ENCODE data around the gene SLAIN1. TPM values are rescaled to one million over a fixed set of nuclear protein-coding genes. Genes with fewer than 3 reads are reported as not detected.

The SLAIN1 gene
- total RNA-seq, 2 donors from 2014 or later = 14.8 to 20.0 TPM

- Histone ChIP-seq H3K9me3 (no peaks in the 10 kb centered on the region), H3K27ac (no peak overlapping the region), H3K4me3 (no peak overlapping the region), H3K4me1 (no peaks in the 10 kb centered on the region), H3K27me3 (no peaks in the 10 kb centered on the region), H3K36me3 (replicated peaks in 1 of 2; ENCODE audit: insufficient read depth in 1 of 2, low read depth in 2 of 2) (no peaks in the 10 kb centered on the region)
- ATAC-seq (no peak), DNase-seq (no peak)
- intact Hi-C loops (cut with DNase I) = no loop called here
- TF ChIP-seq CTCF (IDR thresholded peaks at IDR 0.05) (no peak), POLR2A (IDR thresholded peaks at IDR 0.05) (no peak)
Observed at GRCh38 chr13:77674852-77675251, 22.6 kb upstream of the SLAIN1 start.

- H3K27ac ChIP-seq = no peak overlapping the region
- no peaks in the 10 kb centered on the region for H3K36me3 ChIP-seq (replicated peaks in 1 of 2; ENCODE audit: insufficient read depth in 1 of 2, low read depth in 2 of 2)
- WGBS, 2 donors = 58 to 67% methylated on average over 5 of the region's 5 CpGs
- TF ChIP-seq POLR2A (IDR thresholded peaks at IDR 0.05) (no peak), CTCF (IDR thresholded peaks at IDR 0.05) (no peak)
- intact Hi-C loops (cut with DNase I) = no loop called here
- no peaks in the 10 kb centered on the region for H3K9me3 ChIP-seq
- DNase-seq (no peak), ATAC-seq (no peak)
- H3K27me3 ChIP-seq = no peaks in the 10 kb centered on the region
- H3K4me1 ChIP-seq = no peaks in the 10 kb centered on the region
- H3K4me3 ChIP-seq = no peak overlapping the region
Observed at GRCh38 chr13:77678691-77679235, 18.7 kb upstream of the SLAIN1 start.

DNA sequence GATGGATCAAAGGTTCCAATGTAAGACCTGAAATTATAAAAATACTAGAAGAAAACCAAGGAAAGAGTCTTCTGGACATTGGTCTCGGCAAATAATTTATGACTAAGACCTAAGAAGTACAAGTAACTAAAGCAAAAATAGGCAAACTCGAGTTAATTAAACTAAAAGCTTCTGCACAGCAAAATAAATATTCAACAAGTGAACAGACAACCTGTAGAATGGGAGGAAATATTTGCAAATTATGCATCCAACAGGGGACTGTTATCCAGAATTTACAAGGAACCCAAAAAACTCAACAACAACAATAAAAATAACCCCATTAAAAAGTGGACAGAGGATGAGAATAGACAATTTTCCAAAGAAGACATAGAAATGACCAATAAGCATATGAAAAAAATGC lies 9.7 kb upstream of the SLAIN1 start:
- TF ChIP-seq CTCF (IDR thresholded peaks at IDR 0.05) (no peak), POLR2A (IDR thresholded peaks at IDR 0.05) (no peak)
- no peaks in the 10 kb centered on the region for H3K9me3 ChIP-seq
- H3K36me3 ChIP-seq (replicated peaks in 1 of 2; ENCODE audit: insufficient read depth in 1 of 2, low read depth in 2 of 2) = no peaks in the 10 kb centered on the region
- DNase-seq = no peak
- intact Hi-C loops (cut with DNase I) = no loop called here
- no peak overlapping the region for H3K27ac ChIP-seq
- peaks cover 10% of the 10 kb centered on the region for H3K4me1 ChIP-seq
- no peak overlapping the region for H3K4me3 ChIP-seq
- ATAC-seq = no peak
- WGBS, 2 donors = 81 to 87% methylated on average over 2 of the region's 2 CpGs
- no peaks in the 10 kb centered on the region for H3K27me3 ChIP-seq

GRCh38 chr13:77691871-77692270 lies 5.6 kb upstream of the SLAIN1 start:
- no peak for ATAC-seq
- no peak for DNase-seq
- H3K9me3 ChIP-seq = no peaks in the 10 kb centered on the region
- H3K27me3 ChIP-seq = no peaks in the 10 kb centered on the region
- TF ChIP-seq CTCF (IDR thresholded peaks at IDR 0.05) (no peak), POLR2A (IDR thresholded peaks at IDR 0.05) (no peak)
- WGBS, 2 donors = 5 to 16% methylated on average over 1 of the region's 1 CpG
- no peak overlapping the region for H3K4me3 ChIP-seq
- peaks cover 28% of the 10 kb centered on the region for H3K4me1 ChIP-seq
- no peak overlapping the region for H3K27ac ChIP-seq
- no peaks in the 10 kb centered on the region for H3K36me3 ChIP-seq (replicated peaks in 1 of 2; ENCODE audit: insufficient read depth in 1 of 2, low read depth in 2 of 2)
- intact Hi-C loops (cut with DNase I) = no loop called here

DNA sequence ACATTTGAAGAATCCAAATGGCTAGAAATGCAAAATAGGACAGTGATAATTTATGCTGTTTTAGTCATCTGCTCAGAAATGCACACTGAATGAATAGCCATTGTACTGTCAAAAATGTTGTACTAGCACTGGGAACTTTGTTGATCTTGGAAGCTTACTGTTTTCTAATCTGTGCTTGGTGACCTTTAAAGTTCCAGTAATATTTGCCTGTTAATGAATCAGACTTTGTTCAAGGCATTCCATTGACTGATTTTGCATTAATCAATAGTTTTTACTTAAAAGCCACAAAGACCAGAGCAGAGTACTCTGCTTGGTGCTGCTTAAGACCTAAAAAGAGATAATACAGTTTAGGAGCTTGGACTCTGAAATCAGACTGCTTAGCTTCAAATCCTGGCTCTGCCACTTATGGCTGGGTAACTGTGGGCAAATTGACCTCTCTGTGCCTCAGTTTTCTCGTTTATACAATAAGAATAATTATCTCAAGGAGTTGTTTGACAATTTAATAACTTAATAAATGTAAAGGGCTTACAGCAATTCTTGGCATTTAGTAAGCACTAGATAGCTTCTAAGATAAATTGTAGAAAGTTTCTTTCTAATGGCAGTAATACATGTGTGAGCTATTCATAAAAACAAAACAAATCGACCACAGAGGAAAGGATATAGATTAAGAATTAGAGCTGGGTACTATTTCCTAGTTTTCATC lies 4.6 kb upstream of the SLAIN1 start:
- Histone ChIP-seq H3K4me1 (peaks cover 31% of the 10 kb centered on the region), H3K27me3 (no peaks in the 10 kb centered on the region), H3K9me3 (no peaks in the 10 kb centered on the region), H3K4me3 (no peak overlapping the region), H3K27ac (peak overlapping the region in 1 of 4 donors; percentile 50), H3K36me3 (replicated peaks in 1 of 2; ENCODE audit: insufficient read depth in 1 of 2, low read depth in 2 of 2) (no peaks in the 10 kb centered on the region)
- intact Hi-C loops (cut with DNase I) = no loop called here
- ATAC-seq (peak; percentile 55), DNase-seq (no peak)
- WGBS, 2 donors = 10 to 16% methylated on average over 2 of the region's 2 CpGs
- no peak for TF ChIP-seq POLR2A (IDR thresholded peaks at IDR 0.05)
- TF ChIP-seq CTCF (IDR thresholded peaks at IDR 0.05) = no peak

Data from body of pancreas (tissue), 4 donors.